ENCODE data around the gene POM121L2.

The POM121L2 gene

DNA sequence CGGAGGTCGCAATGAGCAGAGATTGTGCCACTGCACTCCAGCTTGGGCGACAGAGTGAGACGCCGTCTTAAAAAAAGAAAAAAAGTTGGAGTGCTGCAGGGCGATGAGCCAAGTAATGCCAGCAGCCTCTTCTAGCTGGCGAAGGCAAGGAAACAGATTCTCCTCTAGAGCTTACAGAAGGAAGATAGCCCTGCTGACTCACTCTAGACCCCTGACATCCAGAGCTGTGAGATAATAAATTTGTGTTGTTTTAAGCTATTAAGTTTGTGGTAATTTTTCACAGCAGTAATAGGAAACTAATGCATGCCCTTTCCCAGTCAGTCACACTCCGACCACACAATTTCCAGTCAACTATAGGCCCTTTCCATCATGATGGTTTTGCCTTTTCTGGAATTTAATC, 48.2 kb downstream of the POM121L2 start:
- Mint-ChIP-seq H3K4me3 (no peak overlapping the region), H3K27me3 (peaks cover 45 to 73% of the 10 kb centered on the region in 2 donors), H3K4me1 (ENCODE audit: low read depth in 2 of 2) (no peaks in the 10 kb centered on the region), H3K9me3 (no peaks in the 10 kb centered on the region), H3K27ac (no peak overlapping the region), H3K36me3 (ENCODE audit: insufficient read depth) (peaks cover 9% of the 10 kb centered on the region)
- no peak for DNase-seq
- ATAC-seq (replicated peaks), result no peak

- no peaks in the 10 kb centered on the region for H3K9me3 Mint-ChIP-seq
Measured at GRCh38 chr6:27260836-27261375, 51.2 kb downstream of the POM121L2 start.

DNA sequence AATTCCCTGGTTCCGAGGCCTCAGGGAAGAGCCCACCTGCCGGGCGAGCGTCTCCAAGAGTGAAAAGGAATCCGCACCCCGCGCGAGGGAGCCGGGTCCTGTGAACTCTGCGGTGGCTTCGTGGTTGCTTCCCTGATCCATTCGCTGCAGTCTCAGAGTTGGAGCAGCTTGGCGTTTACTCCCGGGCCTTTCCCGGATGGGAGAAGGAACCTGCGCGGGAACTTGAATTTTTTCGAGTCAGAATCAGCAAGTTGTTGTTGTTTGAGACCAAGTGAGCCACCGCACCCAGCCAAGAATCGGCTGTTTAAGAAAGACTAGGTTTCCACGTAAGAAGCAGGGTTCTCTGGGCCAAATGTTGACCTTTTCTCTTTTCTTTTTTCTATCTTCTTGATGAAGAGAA, 51.7 kb downstream of the POM121L2 start:
- H3K36me3 Mint-ChIP-seq (ENCODE audit: insufficient read depth), result peaks cover 3% of the 10 kb centered on the region
- no peaks in the 10 kb centered on the region for H3K4me1 Mint-ChIP-seq (ENCODE audit: low read depth in 2 of 2)
- DNase-seq (no peak), ATAC-seq (replicated peaks) (no peak)
- H3K9me3 Mint-ChIP-seq, result no peaks in the 10 kb centered on the region
- peaks cover 50 to 55% of the 10 kb centered on the region in 2 donors for H3K27me3 Mint-ChIP-seq
- H3K27ac Mint-ChIP-seq, result no peak overlapping the region
- H3K4me3 Mint-ChIP-seq, result no peak overlapping the region

More at GRCh38 chr6:27260836-27261375, 51.2 kb downstream of the POM121L2 start:
- H3K4me3 Mint-ChIP-seq, result peak overlapping the region in 1 of 2 donors; percentile 14
- no peak overlapping the region for H3K27ac Mint-ChIP-seq
- H3K27me3 Mint-ChIP-seq, result peaks cover 48 to 50% of the 10 kb centered on the region in 2 donors
- H3K4me1 Mint-ChIP-seq (ENCODE audit: low read depth in 2 of 2), result no peaks in the 10 kb centered on the region
- DNase-seq (no peak), ATAC-seq (replicated peaks) (no peak)
- H3K36me3 Mint-ChIP-seq (ENCODE audit: insufficient read depth), result peaks cover 5% of the 10 kb centered on the region
